ENCODE measurements around the gene JAKMIP2. TPM values are rescaled to one million over a fixed set of nuclear protein-coding genes. Genes with fewer than 3 reads are reported as not detected.
"Not testable (repeated sequence)": the region's sequence is repeated elsewhere in the genome, so short reads cannot be mapped to it uniquely, and the experiment has no call there.

JAKMIP2 gene
- total RNA-seq, 1 experiment from 2014 or later: not detected

GRCh38 chr5:147636729-147636984, 145.9 kb downstream of the JAKMIP2 start (continued):
- TF ChIP-seq CTCF (IDR thresholded peaks at IDR 0.05 in 2 of 3, conservative IDR thresholded peaks at IDR 0.05 in 1 of 3; ENCODE audit: borderline replicate concordance in 1 of 3, insufficient read depth in 1 of 3, low read depth in 2 of 3, low read length in 2 of 3) (no peak), MAX (IDR thresholded peaks at IDR 0.05) (no peak), FOSL1 (IDR thresholded peaks at IDR 0.05; ENCODE audit: low read depth) (no peak), ZFX (IDR thresholded peaks at IDR 0.05) (no peak), EZH2 (IDR thresholded peaks at IDR 0.05) (no peak), ATF3 (IDR thresholded peaks at IDR 0.05) (no peak)

GRCh38 chr5:147635882-147636728, 146.4 kb downstream of the JAKMIP2 start:
- H3K79me2 ChIP-seq (ENCODE audit: insufficient read depth, low read length): no peaks in the 10 kb centered on the region
- no peak overlapping the region for H3K9ac ChIP-seq (ENCODE audit: low read length)
- no peak for TF ChIP-seq CTCF (IDR thresholded peaks at IDR 0.05 in 2 of 3, conservative IDR thresholded peaks at IDR 0.05 in 1 of 3; ENCODE audit: borderline replicate concordance in 1 of 3, insufficient read depth in 1 of 3, low read depth in 2 of 3, low read length in 2 of 3)
- TF ChIP-seq POLR2AphosphoS5 (IDR thresholded peaks at IDR 0.05; ENCODE audit: low read depth, low read length): no peak
- no peak for TF ChIP-seq EGR1 (IDR thresholded peaks at IDR 0.05; ENCODE audit: low read depth)
- no peak for TF ChIP-seq FOSL1 (IDR thresholded peaks at IDR 0.05; ENCODE audit: low read depth)
- TF ChIP-seq YY1 (IDR thresholded peaks at IDR 0.05; ENCODE audit: extremely low read depth, insufficient replicate concordance, low read depth, low read length): no peak
- no peak for TF ChIP-seq EZH2 (IDR thresholded peaks at IDR 0.05)
- no peak for TF ChIP-seq POLR2A (IDR thresholded peaks at IDR 0.05; ENCODE audit: borderline replicate concordance, extremely low read depth, insufficient read depth, insufficient read length)
- TF ChIP-seq SP1 (IDR thresholded peaks at IDR 0.05; ENCODE audit: low read depth): no peak
- TF ChIP-seq ZFX (IDR thresholded peaks at IDR 0.05): no peak
- RAD21 ChIA-PET (ENCODE audit: low non-redundant PET in 1 of 2, low total read pairs in 2 of 2, uncharacterized antibody in 2 of 2, unreplicated experiment in 2 of 2): no interaction called here
- ATAC-seq: no peak
- no peak overlapping the region for H2AFZ ChIP-seq (ENCODE audit: low read depth, low read length, poor library complexity, severe bottlenecking)
- no peak overlapping the region for H3K27ac ChIP-seq (ENCODE audit: low read depth, low read length)
- H3K9me2 ChIP-seq (ENCODE audit: insufficient read depth): no peaks in the 10 kb centered on the region
- peaks cover 34% of the 10 kb centered on the region for H3K27me3 ChIP-seq (ENCODE audit: insufficient read depth, low read length)
- POLR2A ChIA-PET: no interaction called here
- no peaks in the 10 kb centered on the region for H3K9me3 ChIP-seq (ENCODE audit: control insufficient read depth in 1 of 2, insufficient read depth in 1 of 2, low read depth in 1 of 2, low read length in 2 of 2)
- BruUV-seq (replicated peaks): no TSS peak
- DNase-seq (ENCODE audit: low read depth, low spot score): no peak
- no peaks in the 10 kb centered on the region for H3K4me1 ChIP-seq (ENCODE audit: control insufficient read depth in 1 of 2, insufficient read depth in 2 of 2, low read length in 2 of 2)
- H3K4me2 ChIP-seq (ENCODE audit: low read length): no peak overlapping the region
- intact Hi-C loops (cut with micrococcal nuclease): no loop called here
- no peak overlapping the region for H3K4me3 ChIP-seq (replicated peaks in 1 of 2; ENCODE audit: low read depth in 1 of 2, low read length in 2 of 2)
- H3K36me3 ChIP-seq (ENCODE audit: control insufficient read depth in 1 of 2, insufficient read depth in 2 of 2, low read length in 2 of 2): no peaks in the 10 kb centered on the region
- CTCF ChIA-PET: interaction anchor here (1.4 kb wide), 1 partner anchor 187 kb away, joined by 3 read pairs; no protein-coding TSS in a partner anchor
- H4K20me1 ChIP-seq (ENCODE audit: insufficient read depth): no peaks in the 10 kb centered on the region

GRCh38 chr5:147635439-147635838, 147.1 kb downstream of the JAKMIP2 start:
- H3K9ac ChIP-seq (ENCODE audit: low read length); H3K27ac ChIP-seq (ENCODE audit: low read depth, low read length); intact Hi-C loops (cut with micrococcal nuclease); H3K4me2 ChIP-seq (ENCODE audit: low read length); H3K79me2 ChIP-seq (ENCODE audit: insufficient read depth, low read length); CTCF ChIA-PET; POLR2A ChIA-PET; BruUV-seq (replicated peaks); RAD21 ChIA-PET (ENCODE audit: low non-redundant PET in 1 of 2, low total read pairs in 2 of 2, uncharacterized antibody in 2 of 2, unreplicated experiment in 2 of 2); H3K36me3 ChIP-seq (ENCODE audit: control insufficient read depth in 1 of 2, insufficient read depth in 2 of 2, low read length in 2 of 2); H3K9me2 ChIP-seq (ENCODE audit: insufficient read depth); H3K9me3 ChIP-seq (ENCODE audit: control insufficient read depth in 1 of 2, insufficient read depth in 1 of 2, low read depth in 1 of 2, low read length in 2 of 2); H3K4me3 ChIP-seq (replicated peaks in 1 of 2; ENCODE audit: low read depth in 1 of 2, low read length in 2 of 2); H2AFZ ChIP-seq (ENCODE audit: low read depth, low read length, poor library complexity, severe bottlenecking); DNase-seq (ENCODE audit: low read depth, low spot score); H3K4me1 ChIP-seq (ENCODE audit: control insufficient read depth in 1 of 2, insufficient read depth in 2 of 2, low read length in 2 of 2); ATAC-seq; H4K20me1 ChIP-seq (ENCODE audit: insufficient read depth): not testable (repeated sequence)
- peaks cover 33% of the 10 kb centered on the region for H3K27me3 ChIP-seq (ENCODE audit: insufficient read depth, low read length)

All from HCT116 (cell line).